ENCODE data around the gene TCAIM.

Gene TCAIM

GRCh38 chr3:44348993-44349392, 10.4 kb downstream of the TCAIM start:
- Histone ChIP-seq H3K27ac (ENCODE audit: low read length) (no peak overlapping the region), H3K4me3 (ENCODE audit: low read length) (no peak overlapping the region), H3K36me3 (ENCODE audit: control insufficient read depth, low read depth, low read length) (no peaks in the 10 kb centered on the region), H3K27me3 (ENCODE audit: control insufficient read depth, insufficient read depth, low read length) (no peaks in the 10 kb centered on the region), H3K4me1 (ENCODE audit: control insufficient read depth, low read depth, low read length) (peaks cover 5% of the 10 kb centered on the region), H3K9ac (ENCODE audit: low read length) (no peak overlapping the region), H3K9me3 (ENCODE audit: control insufficient read depth, low read depth, low read length) (no peaks in the 10 kb centered on the region)

- Histone ChIP-seq H3K36me3 (ENCODE audit: control insufficient read depth, low read depth, low read length) (no peaks in the 10 kb centered on the region), H3K27ac (ENCODE audit: low read length) (no peak overlapping the region), H3K4me3 (ENCODE audit: low read length) (no peak overlapping the region)
These were observed 14.9 kb downstream of the TCAIM start for GRCh38 chr3:44353355-44353924.

DNA sequence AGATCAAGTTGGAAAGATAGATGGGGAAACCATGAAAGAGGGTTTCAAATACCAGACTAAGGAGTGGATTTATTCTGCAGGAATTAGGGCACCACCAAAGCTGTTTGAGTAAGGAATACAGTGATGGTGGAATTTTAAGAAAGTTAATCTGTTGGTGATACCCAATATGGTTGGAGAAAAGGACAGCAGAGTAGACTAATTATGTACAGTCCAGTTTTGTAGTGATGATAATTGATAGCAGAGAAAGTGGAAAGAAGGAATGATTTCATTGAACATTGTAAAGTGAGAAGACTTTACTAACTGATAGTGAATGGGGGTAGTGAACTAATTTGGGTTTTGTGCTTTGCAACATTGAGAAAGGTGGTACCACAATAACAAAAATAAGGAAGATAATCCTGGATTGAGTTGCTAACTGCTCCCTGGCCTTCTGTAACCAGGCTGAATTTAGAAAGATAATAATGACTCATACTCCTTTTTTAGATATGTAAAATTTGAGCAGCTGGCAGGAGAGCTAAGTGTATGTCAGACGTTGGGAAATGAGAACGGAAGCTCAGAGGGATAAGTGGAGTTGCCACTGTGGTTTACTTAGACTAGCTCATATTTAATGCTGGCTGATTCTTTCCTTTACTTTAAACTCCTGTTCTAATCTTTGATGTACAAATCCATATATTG, 16.9 kb downstream of the TCAIM start:
- H3K9ac ChIP-seq (ENCODE audit: low read length) = no peak overlapping the region

More at GRCh38 chr3:44353355-44353924, 14.9 kb downstream of the TCAIM start:
- Histone ChIP-seq H3K9ac (ENCODE audit: low read length) (no peak overlapping the region), H3K27me3 (ENCODE audit: control insufficient read depth, insufficient read depth, low read length) (no peaks in the 10 kb centered on the region), H3K9me3 (ENCODE audit: control insufficient read depth, low read depth, low read length) (no peaks in the 10 kb centered on the region), H3K4me1 (ENCODE audit: control insufficient read depth, low read depth, low read length) (peaks cover 7% of the 10 kb centered on the region)

DNA sequence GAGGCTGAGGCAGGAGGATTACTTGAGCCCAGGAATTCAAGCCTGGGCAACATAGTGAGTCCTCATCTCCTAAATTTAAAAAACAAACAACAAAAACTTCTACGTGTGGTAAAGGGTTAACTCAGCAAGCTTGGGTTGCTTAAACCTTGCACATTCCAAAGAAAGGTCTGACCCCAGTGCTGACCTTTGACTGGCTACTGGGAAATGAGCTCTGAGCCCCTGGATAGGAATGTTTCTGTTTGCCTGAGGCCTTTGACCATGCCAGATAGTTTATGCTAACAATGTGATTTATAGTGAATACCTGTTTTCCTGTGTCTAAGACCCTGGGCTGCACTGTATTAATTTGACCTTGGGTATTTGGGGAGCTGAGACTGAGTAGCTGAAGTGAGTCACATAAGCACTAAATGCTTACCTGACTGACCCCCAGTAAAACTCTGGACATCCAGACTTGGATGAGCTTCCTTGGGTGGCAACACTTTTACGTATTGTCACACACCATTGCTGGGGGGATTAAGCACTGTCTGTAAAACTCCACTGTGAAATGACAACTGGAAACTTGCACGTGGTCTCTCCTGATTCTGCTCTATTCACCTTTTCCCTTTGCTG, 20.7 kb downstream of the TCAIM start:
- no peak overlapping the region for H3K4me3 ChIP-seq (ENCODE audit: low read length)
- H3K4me1 ChIP-seq (ENCODE audit: control insufficient read depth, low read depth, low read length) = peaks cover 19% of the 10 kb centered on the region
- no peak overlapping the region for H3K9ac ChIP-seq (ENCODE audit: low read length)
- no peaks in the 10 kb centered on the region for H3K36me3 ChIP-seq (ENCODE audit: control insufficient read depth, low read depth, low read length)
- no peaks in the 10 kb centered on the region for H3K27me3 ChIP-seq (ENCODE audit: control insufficient read depth, insufficient read depth, low read length)
- H3K27ac ChIP-seq (ENCODE audit: low read length) = no peak overlapping the region
- no peaks in the 10 kb centered on the region for H3K9me3 ChIP-seq (ENCODE audit: control insufficient read depth, low read depth, low read length)

More for the DNA sequence above, 16.9 kb downstream of the TCAIM start:
- Histone ChIP-seq H3K9me3 (ENCODE audit: control insufficient read depth, low read depth, low read length) (no peaks in the 10 kb centered on the region), H3K27me3 (ENCODE audit: control insufficient read depth, insufficient read depth, low read length) (no peaks in the 10 kb centered on the region), H3K27ac (ENCODE audit: low read length) (no peak overlapping the region), H3K36me3 (ENCODE audit: control insufficient read depth, low read depth, low read length) (no peaks in the 10 kb centered on the region), H3K4me3 (ENCODE audit: low read length) (no peak overlapping the region), H3K4me1 (ENCODE audit: control insufficient read depth, low read depth, low read length) (peaks cover 15% of the 10 kb centered on the region)

DNA sequence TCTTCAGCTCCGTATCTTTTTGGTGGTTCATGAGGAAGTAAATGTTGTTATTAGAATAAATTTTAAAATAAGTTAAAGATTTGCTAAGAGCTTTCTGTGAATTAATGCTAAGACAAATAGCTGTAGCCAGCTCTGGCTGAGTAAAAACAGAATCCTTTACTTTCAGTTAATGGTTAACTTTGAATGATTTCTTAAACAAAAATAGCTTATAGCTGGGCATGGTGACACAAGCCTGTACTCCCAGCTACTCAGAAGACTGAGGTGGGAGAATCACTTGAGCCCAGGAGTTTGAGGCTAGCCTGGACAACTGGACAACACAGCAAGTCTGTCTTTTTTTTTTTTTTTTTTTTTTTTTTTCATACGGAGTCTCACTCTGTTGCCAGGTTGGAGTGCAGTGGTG, 25.0 kb downstream of the TCAIM start:
- H3K9ac ChIP-seq (ENCODE audit: low read length) = no peak overlapping the region
- peaks cover 16% of the 10 kb centered on the region for H3K4me1 ChIP-seq (ENCODE audit: control insufficient read depth, low read depth, low read length)
- H3K27me3 ChIP-seq (ENCODE audit: control insufficient read depth, insufficient read depth, low read length) = no peaks in the 10 kb centered on the region
- no peak overlapping the region for H3K4me3 ChIP-seq (ENCODE audit: low read length)
- peaks cover 2% of the 10 kb centered on the region for H3K36me3 ChIP-seq (ENCODE audit: control insufficient read depth, low read depth, low read length)
- H3K9me3 ChIP-seq (ENCODE audit: control insufficient read depth, low read depth, low read length) = no peaks in the 10 kb centered on the region
- no peak overlapping the region for H3K27ac ChIP-seq (ENCODE audit: low read length)

DNA sequence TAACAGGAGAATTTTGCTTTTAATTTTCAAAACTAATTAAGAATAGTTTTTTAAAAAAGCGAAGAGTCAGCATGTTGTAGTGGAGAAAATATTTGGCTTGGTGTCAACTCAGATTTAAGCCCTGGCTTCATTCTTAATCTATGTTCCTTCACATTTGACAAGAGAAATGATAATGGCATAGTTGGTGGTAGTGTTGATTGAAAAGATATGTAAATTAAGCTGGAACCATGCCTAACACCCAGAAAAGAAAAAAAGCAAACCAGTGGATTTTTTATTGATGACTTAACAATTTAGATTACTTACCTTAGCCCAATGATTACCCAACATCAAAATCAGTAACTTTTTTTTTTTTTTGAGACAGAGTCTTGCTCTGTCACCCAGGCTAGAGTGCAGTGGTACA, 27.4 kb downstream of the TCAIM start:
- Histone ChIP-seq H3K27ac (ENCODE audit: low read length) (no peak overlapping the region), H3K4me3 (ENCODE audit: low read length) (no peak overlapping the region), H3K4me1 (ENCODE audit: control insufficient read depth, low read depth, low read length) (peaks cover 7% of the 10 kb centered on the region), H3K9me3 (ENCODE audit: control insufficient read depth, low read depth, low read length) (no peaks in the 10 kb centered on the region), H3K27me3 (ENCODE audit: control insufficient read depth, insufficient read depth, low read length) (no peaks in the 10 kb centered on the region), H3K36me3 (ENCODE audit: control insufficient read depth, low read depth, low read length) (peaks cover 2% of the 10 kb centered on the region), H3K9ac (ENCODE audit: low read length) (no peak overlapping the region)

- Histone ChIP-seq H3K27me3 (ENCODE audit: control insufficient read depth, insufficient read depth, low read length) (no peaks in the 10 kb centered on the region), H3K9me3 (ENCODE audit: control insufficient read depth, low read depth, low read length) (no peaks in the 10 kb centered on the region), H3K27ac (ENCODE audit: low read length) (no peak overlapping the region), H3K4me1 (ENCODE audit: control insufficient read depth, low read depth, low read length) (no peaks in the 10 kb centered on the region), H3K9ac (ENCODE audit: low read length) (no peak overlapping the region), H3K4me3 (ENCODE audit: low read length) (no peak overlapping the region), H3K36me3 (ENCODE audit: control insufficient read depth, low read depth, low read length) (no peaks in the 10 kb centered on the region)
These were observed 36.9 kb downstream of the TCAIM start for GRCh38 chr3:44375450-44375849.

GRCh38 chr3:44387404-44387803, 48.8 kb downstream of the TCAIM start:
- no peak overlapping the region for H3K9ac ChIP-seq (ENCODE audit: low read length)
- no peaks in the 10 kb centered on the region for H3K4me1 ChIP-seq (ENCODE audit: control insufficient read depth, low read depth, low read length)
- H3K4me3 ChIP-seq (ENCODE audit: low read length) = no peak overlapping the region
- no peak overlapping the region for H3K27ac ChIP-seq (ENCODE audit: low read length)
- H3K27me3 ChIP-seq (ENCODE audit: control insufficient read depth, insufficient read depth, low read length) = no peaks in the 10 kb centered on the region
- peaks cover 4% of the 10 kb centered on the region for H3K36me3 ChIP-seq (ENCODE audit: control insufficient read depth, low read depth, low read length)
- peaks cover 6% of the 10 kb centered on the region for H3K9me3 ChIP-seq (ENCODE audit: control insufficient read depth, low read depth, low read length)

DNA sequence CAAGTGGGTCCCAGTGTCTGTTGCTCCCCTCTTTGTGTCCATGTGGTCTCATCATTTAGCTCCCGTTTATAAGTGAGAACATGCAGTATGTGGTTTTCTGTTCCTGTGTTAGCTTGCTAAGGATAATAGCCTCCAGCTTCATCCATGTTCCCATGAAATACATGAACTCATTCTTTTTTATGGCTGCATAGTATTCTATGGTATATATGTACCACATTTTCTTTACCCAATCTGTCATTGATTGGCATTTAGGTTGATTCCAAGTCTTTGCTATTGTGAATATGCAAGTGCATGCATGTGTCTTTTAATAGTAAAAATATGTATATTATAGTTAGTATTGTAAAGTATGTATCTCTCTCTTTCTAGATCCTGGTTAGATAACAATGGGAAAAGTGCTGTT, 53.9 kb downstream of the TCAIM start:
- H3K4me3 ChIP-seq (ENCODE audit: low read length) = no peak overlapping the region
- no peaks in the 10 kb centered on the region for H3K4me1 ChIP-seq (ENCODE audit: control insufficient read depth, low read depth, low read length)
- no peak overlapping the region for H3K27ac ChIP-seq (ENCODE audit: low read length)
- H3K9me3 ChIP-seq (ENCODE audit: control insufficient read depth, low read depth, low read length) = no peaks in the 10 kb centered on the region
- no peaks in the 10 kb centered on the region for H3K36me3 ChIP-seq (ENCODE audit: control insufficient read depth, low read depth, low read length)
- no peak overlapping the region for H3K9ac ChIP-seq (ENCODE audit: low read length)
- H3K27me3 ChIP-seq (ENCODE audit: control insufficient read depth, insufficient read depth, low read length) = no peaks in the 10 kb centered on the region

DNA sequence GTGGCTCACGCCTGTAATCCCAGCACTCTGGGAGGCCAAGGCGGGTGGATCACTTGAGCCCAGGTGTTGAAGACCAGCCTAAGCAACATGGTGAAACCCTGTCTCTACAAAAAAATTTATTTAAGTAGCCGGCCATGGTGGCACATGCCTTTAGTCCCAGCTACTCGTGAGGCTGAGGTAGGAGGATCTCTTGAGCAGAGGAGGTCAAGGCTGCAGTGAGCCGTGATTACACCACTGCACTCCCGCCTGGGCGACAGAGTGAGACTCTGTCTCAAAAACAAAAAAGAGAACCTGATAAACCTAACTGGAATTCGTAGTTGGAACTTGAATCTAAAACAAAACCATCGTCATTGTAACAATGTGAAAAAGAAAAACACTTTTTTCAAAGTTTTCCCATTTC, 57.1 kb downstream of the TCAIM start:
- Histone ChIP-seq H3K27ac (ENCODE audit: low read length) (no peak overlapping the region), H3K9me3 (ENCODE audit: control insufficient read depth, low read depth, low read length) (no peaks in the 10 kb centered on the region), H3K4me3 (ENCODE audit: low read length) (no peak overlapping the region), H3K9ac (ENCODE audit: low read length) (no peak overlapping the region), H3K36me3 (ENCODE audit: control insufficient read depth, low read depth, low read length) (no peaks in the 10 kb centered on the region), H3K27me3 (ENCODE audit: control insufficient read depth, insufficient read depth, low read length) (no peaks in the 10 kb centered on the region), H3K4me1 (ENCODE audit: control insufficient read depth, low read depth, low read length) (no peaks in the 10 kb centered on the region)

DNA sequence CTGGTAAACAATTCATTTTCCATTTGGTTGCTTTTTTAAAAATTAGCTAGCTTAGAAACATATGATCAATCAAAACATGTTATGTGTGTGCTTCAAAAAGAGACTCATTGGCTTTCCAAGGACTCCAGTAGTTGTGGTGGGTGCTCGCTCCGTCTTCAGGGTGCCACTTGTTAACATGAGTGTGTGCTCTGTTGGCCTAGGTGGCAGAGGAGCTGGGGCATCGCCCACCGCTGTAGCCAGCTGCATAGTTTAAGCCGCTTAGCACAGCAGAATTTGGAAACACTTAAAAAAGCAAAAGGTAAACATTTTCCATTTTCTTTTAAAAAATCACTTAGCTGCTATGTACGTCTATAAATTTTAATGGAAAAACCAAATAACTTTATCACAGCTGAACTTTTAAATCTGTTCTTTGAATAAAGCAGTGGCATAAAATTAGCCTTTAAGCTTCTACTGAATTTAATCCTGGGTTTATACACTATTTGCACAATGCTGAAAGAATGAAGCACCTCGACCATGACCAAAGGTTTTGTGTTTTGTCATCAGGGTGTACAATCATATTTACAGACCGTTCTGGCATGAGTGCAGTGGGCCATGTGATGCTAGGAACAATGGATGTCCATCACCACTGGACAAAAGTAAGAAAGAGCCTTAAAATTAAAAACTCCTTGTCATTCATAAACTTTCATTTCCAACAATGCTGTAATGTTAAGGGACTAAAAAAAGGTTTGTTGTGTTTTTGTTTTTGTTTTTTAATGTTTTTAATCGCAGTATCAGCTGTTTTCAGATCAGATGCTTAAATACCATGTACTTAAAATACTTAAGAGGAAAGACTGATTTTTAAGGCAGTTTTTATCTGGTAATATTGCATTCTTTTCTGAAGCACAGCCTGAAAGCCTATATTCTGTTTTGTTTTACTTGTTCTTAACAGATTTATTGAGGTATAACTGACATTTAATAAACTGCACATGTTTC, 57.9 kb downstream of the TCAIM start:
- H3K9ac ChIP-seq (ENCODE audit: low read length) = no peak overlapping the region
- H3K4me1 ChIP-seq (ENCODE audit: control insufficient read depth, low read depth, low read length) = no peaks in the 10 kb centered on the region
- H3K27ac ChIP-seq (ENCODE audit: low read length) = no peak overlapping the region
- H3K27me3 ChIP-seq (ENCODE audit: control insufficient read depth, insufficient read depth, low read length) = no peaks in the 10 kb centered on the region
- H3K4me3 ChIP-seq (ENCODE audit: low read length) = no peak overlapping the region
- H3K36me3 ChIP-seq (ENCODE audit: control insufficient read depth, low read depth, low read length) = no peaks in the 10 kb centered on the region
- H3K9me3 ChIP-seq (ENCODE audit: control insufficient read depth, low read depth, low read length) = no peaks in the 10 kb centered on the region

All from iPS-18a (cell line).